ENCODE measurements around the gene ARL5A.

GRCh38 chr2:151777935-151778334 is 50.3 kb downstream of the ARL5A start:
- TF ChIP-seq POLR2A (IDR thresholded peaks at IDR 0.05) (no peak), CTCF (IDR thresholded peaks at IDR 0.05) (no peak)

Measured in heart left ventricle (tissue), 13 donors.